DOHH2 (cell line): Measurements from ENCODE around the gene NUP85.
"Not testable (repeated sequence)": the region's sequence is repeated elsewhere in the genome, so short reads cannot be mapped to it uniquely, and the experiment has no call there.

Experiments used
- H3F3A ChIP-seq: fragments of 200-600 bp; sonication (generic), shearing (Covaris generic); 2 replicates; pipeline ENCODE4 v1.6.0; 2016; ENCODE audit warnings: antibody characterized with exemption, mild to moderate bottlenecking; ENCODE audit not compliant: control insufficient read depth, insufficient read depth
- H3K27ac ChIP-seq: fragments of 200-600 bp; sonication (generic); 2 replicates; pipeline ENCODE4 v1.5.1; 2014; ENCODE audit warnings: low read depth, mild to moderate bottlenecking, low read length, moderate library complexity
- H3K27me3 ChIP-seq: fragments of 200-600 bp; sonication (generic); 2 replicates; pipeline ENCODE4 v1.6.1; 2014; ENCODE audit warnings: mild to moderate bottlenecking, low read length, mixed read lengths; ENCODE audit not compliant: control insufficient read depth
- H3K36me3 ChIP-seq: fragments of 200-600 bp; sonication (generic); 2 replicates; pipeline ENCODE4 v1.6.1; 2014; ENCODE audit warnings: mild to moderate bottlenecking, low read length, moderate library complexity, mixed read lengths; ENCODE audit not compliant: control insufficient read depth
- H3K4me1 ChIP-seq: fragments of 200-600 bp; sonication (generic); 2 replicates; pipeline ENCODE4 v1.6.1; 2014; ENCODE audit warnings: mild to moderate bottlenecking, low read length, mixed read lengths; ENCODE audit not compliant: control insufficient read depth
- H3K4me2 ChIP-seq: fragments of 200-600 bp; sonication (generic); 2 replicates; pipeline ENCODE4 v1.6.0; 2014; ENCODE audit warnings: mild to moderate bottlenecking, low read length, moderate library complexity
- H3K4me3 ChIP-seq: fragments of 200-600 bp; sonication (generic); 2 replicates; pipeline ENCODE4 v1.5.1; 2014; ENCODE audit warnings: mild to moderate bottlenecking, low read length, mixed read lengths
- H3K79me2 ChIP-seq: fragments of 200-600 bp; sonication (generic); 2 replicates; pipeline ENCODE4 v1.6.1; 2014; ENCODE audit warnings: mild to moderate bottlenecking, low read length, mixed read lengths; ENCODE audit not compliant: control insufficient read depth
- H3K9me2 ChIP-seq: fragments of 200-600 bp; sonication (generic); replicated peaks from 2 replicates; pipeline ENCODE4 v1.6.1; 2014; ENCODE audit warnings: mild to moderate bottlenecking, low read length, mixed read lengths; ENCODE audit not compliant: control insufficient read depth
- H3K9me3 ChIP-seq: fragments of 200-600 bp; sonication (generic); 2 replicates; pipeline ENCODE4 v1.6.1; 2014; ENCODE audit warnings: antibody characterized with exemption, low read length, mixed read lengths; ENCODE audit not compliant: control insufficient read depth, insufficient read depth
- H4K20me1 ChIP-seq: fragments of 200-600 bp; sonication (generic); 2 replicates; pipeline ENCODE4 v1.6.0; 2014; ENCODE audit warnings: low read depth, mild to moderate bottlenecking, antibody characterized with exemption, low read length, moderate library complexity; ENCODE audit not compliant: control insufficient read depth, insufficient read depth
- CTCF ChIP-seq: fragments of 200-600 bp; sonication (generic); IDR thresholded peaks from one replicate; pipeline ENCODE4 v1.5.1; 2014; ENCODE audit warnings: antibody characterized with exemption, mild to moderate bottlenecking, low read depth, low read length; ENCODE audit not compliant: poor library complexity, severe bottlenecking
- EZH2phosphoT487 ChIP-seq: fragments of 200-600 bp; sonication (generic); IDR thresholded peaks from 2 replicates; pipeline ENCODE4 v1.6.1; 2017; ENCODE audit warnings: borderline replicate concordance, mild to moderate bottlenecking, antibody characterized with exemption, low read length, moderate library complexity, mixed read lengths

The NUP85 gene

GRCh38 chr17:75252039-75252816, 46.7 kb downstream of the NUP85 start:
- H3K27ac ChIP-seq, result peak overlapping the region; percentile 40
- peak overlapping the region; percentile 41 for H3K4me3 ChIP-seq
- H3K79me2 ChIP-seq, result peaks cover 62% of the 10 kb centered on the region
- TF ChIP-seq CTCF (no peak), EZH2phosphoT487 (no peak)
- H3K4me1 ChIP-seq, result peaks cover 30% of the 10 kb centered on the region
- peak overlapping the region; percentile 60 for H3K4me2 ChIP-seq
- H4K20me1 ChIP-seq, result no peaks in the 10 kb centered on the region
- no peaks in the 10 kb centered on the region for H3K27me3 ChIP-seq
- no peaks in the 10 kb centered on the region for H3K9me3 ChIP-seq
- H3F3A ChIP-seq, result 0 out of 2 replicates have a peak, but pooled peaks cover 3% of the 10 kb centered on the region
- H3K36me3 ChIP-seq, result peaks cover 6% of the 10 kb centered on the region
- no peaks in the 10 kb centered on the region for H3K9me2 ChIP-seq

GRCh38 chr17:75255954-75256698, 50.6 kb downstream of the NUP85 start:
- not testable (repeated sequence) for H3K4me3 ChIP-seq, H3F3A ChIP-seq, H3K4me2 ChIP-seq, H3K27me3 ChIP-seq, H3K9me2 ChIP-seq, H3K27ac ChIP-seq, H3K9me3 ChIP-seq
- H3K79me2 ChIP-seq, result peaks cover 64% of the 10 kb centered on the region
- H3K4me1 ChIP-seq, result peaks cover 30% of the 10 kb centered on the region
- peaks cover 14% of the 10 kb centered on the region; the same call in 1 of the 2 replicates for H4K20me1 ChIP-seq
- H3K36me3 ChIP-seq, result peaks cover 17% of the 10 kb centered on the region

GRCh38 chr17:75257228-75257627, 51.7 kb downstream of the NUP85 start:
- not testable (repeated sequence) for H3K9me3 ChIP-seq, H3K4me2 ChIP-seq, H3K9me2 ChIP-seq, H3K27ac ChIP-seq, H3F3A ChIP-seq, H3K27me3 ChIP-seq, H3K4me3 ChIP-seq
- Histone ChIP-seq H3K36me3 (peaks cover 23% of the 10 kb centered on the region), H4K20me1 (peaks cover 14% of the 10 kb centered on the region; the same call in 1 of the 2 replicates), H3K4me1 (peaks cover 19% of the 10 kb centered on the region), H3K79me2 (peaks cover 62% of the 10 kb centered on the region)

GRCh38 chr17:75260641-75261335, 55.3 kb downstream of the NUP85 start:
- Histone ChIP-seq H3K9me3 (no peaks in the 10 kb centered on the region), H4K20me1 (peaks cover 14% of the 10 kb centered on the region; the same call in 1 of the 2 replicates), H3F3A (no peaks in the 10 kb centered on the region), H3K27me3 (no peaks in the 10 kb centered on the region), H3K36me3 (peaks cover 52% of the 10 kb centered on the region), H3K9me2 (no peaks in the 10 kb centered on the region), H3K27ac (peak overlapping the region; percentile 70), H3K79me2 (peaks cover 71% of the 10 kb centered on the region), H3K4me2 (peak overlapping the region; percentile 88), H3K4me3 (peak overlapping the region; percentile 91), H3K4me1 (peaks cover 28% of the 10 kb centered on the region)
- TF ChIP-seq EZH2phosphoT487 (no peak), CTCF (peak; percentile 40)
